Activated CD8-positive, alpha-beta memory T cell treated with anti-CD3 and anti-CD28 coated beads, Interleukin-2, amount 50 U/mL, for 1 hour (primary cell): ENCODE measurements around the gene PLEKHA6.

Experiments used
- DNase-seq: peaks from one replicate; pipeline ENCODE4 v3.0.0-alpha.2; 2020; ENCODE audit errors: extremely low read depth

PLEKHA6 gene

DNA sequence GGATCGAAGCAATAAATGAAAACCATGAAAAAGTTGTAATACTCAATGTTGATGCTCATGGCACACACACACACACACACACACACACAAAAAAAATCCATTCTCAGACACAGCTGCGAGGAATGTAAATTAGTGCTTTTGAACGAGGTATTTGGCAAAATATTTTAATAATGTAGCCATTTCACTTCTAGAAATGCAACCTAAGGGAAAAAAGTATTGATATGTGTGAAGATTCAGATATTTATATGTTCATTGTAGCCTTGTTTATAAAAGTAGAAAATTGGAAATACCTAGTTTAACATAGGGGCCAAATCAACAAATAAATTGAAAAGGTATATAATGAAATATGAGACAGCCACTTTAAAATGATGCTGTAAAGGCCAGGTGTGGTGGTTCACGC is 3.8 kb downstream of the PLEKHA6 start:
- no peak for DNase-seq

DNA sequence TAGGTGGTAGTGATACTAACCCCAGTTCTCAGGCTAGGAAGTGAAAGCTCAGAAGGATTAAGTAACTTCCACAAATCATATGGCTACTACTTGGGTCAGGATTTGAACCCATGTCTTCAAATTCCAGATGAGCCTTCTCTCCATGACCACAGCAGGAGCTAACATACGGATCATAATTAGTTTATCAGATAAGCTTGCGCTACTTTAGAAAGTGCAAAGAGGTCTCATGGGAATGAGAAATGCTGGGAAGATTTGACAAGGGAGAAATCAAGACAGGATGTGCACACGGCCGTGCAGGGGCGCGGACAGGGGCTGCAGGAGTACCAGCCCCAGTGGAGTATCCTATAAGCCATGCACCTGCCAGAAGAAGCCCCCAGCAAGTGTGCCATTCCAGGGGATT is 5.2 kb downstream of the PLEKHA6 start:
- no peak for DNase-seq

DNA sequence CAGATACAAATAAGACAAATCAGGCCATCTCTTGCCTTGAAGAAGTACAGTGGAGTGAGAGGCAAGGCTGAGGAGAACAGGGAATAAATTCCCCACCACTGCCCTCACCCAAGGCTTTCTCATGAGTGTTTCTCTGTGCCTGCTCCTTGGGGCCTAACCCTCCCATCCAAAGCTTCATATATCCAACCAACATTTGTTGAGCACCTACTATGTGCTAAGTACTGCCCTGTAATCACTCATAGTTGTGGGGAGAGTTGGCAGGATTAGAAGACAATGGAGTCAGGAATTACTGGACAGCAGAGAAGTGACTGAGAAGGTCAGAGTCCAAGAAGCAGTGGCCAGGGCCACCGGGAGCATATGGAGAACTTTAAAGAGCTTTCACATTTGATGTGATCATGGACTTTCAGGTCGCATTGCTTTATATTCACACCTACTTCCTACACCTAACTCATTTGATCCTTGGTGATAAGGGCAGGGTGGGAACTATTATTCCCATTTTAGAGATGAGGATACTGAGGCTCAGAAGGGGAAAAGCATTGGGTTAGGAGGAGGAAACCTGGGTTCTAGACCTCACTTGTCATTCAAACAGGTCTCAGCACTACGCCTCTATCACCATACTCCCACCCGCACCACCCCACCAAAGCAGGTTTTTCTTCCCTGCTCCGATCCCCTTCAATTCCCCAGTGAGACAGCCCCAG is 6.4 kb downstream of the PLEKHA6 start:
- no peak for DNase-seq

DNA sequence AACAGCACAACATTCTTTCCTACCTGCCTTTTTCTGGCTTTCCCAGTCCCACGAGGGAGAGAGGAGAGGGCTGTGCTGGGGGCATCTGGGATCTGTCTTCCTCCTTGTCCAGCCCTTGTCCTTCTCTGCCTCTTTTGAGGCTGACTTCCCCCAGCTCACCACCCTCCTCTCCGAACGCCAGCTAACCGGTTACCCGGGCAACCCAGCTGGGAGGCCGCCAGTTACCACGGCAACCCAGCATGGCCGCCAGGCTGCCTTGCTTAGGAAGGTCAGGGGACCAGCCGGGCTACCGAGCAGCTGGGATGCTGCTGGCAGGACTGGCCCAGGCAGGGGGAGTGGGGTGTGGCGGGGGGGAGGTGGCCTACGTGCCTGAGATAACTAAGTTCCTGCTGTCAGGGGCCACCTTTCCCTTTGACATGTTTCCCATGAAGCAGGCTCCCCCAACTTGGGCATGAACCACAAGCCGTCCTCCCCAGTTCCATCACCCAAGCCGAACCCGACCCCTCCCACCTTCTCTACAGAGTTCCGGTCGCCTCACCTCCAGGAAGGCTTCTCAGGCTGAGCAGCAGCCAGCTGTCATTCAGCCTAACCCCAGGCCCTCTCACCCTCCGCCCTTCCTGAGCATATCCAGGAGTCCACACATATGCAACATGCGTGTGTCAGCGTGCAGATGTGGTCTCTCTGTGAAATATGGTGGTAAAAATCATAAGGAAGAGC is 8.7 kb downstream of the PLEKHA6 start:
- DNase-seq = no peak

- no peak for DNase-seq
Observed at GRCh38 chr1:204350312-204350711, 9.4 kb downstream of the PLEKHA6 start.

GRCh38 chr1:204349602-204350001 is 10.1 kb downstream of the PLEKHA6 start:
- DNase-seq = no peak

DNA sequence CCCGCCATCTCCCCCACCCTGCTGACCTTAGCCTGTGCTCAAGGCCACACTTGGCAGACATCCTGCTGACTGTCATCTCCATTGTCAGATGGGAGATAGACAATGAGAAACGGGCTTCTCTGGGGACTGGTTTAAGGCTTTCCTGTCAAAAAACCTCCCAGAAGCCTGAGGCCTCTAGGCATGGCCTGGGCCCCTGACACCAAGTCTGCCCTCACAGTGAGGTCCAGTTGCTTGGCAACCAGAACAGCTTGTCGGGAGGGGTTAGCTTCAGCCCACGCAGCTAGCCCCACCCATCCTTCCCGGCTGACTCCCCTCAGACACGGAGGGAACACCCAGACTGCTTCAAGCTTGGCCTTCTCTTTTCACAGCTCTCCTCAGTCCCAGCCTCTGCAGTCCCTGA is 11.0 kb downstream of the PLEKHA6 start:
- DNase-seq = no peak

GRCh38 chr1:204348242-204348641 is 11.5 kb downstream of the PLEKHA6 start:
- DNase-seq = no peak

DNA sequence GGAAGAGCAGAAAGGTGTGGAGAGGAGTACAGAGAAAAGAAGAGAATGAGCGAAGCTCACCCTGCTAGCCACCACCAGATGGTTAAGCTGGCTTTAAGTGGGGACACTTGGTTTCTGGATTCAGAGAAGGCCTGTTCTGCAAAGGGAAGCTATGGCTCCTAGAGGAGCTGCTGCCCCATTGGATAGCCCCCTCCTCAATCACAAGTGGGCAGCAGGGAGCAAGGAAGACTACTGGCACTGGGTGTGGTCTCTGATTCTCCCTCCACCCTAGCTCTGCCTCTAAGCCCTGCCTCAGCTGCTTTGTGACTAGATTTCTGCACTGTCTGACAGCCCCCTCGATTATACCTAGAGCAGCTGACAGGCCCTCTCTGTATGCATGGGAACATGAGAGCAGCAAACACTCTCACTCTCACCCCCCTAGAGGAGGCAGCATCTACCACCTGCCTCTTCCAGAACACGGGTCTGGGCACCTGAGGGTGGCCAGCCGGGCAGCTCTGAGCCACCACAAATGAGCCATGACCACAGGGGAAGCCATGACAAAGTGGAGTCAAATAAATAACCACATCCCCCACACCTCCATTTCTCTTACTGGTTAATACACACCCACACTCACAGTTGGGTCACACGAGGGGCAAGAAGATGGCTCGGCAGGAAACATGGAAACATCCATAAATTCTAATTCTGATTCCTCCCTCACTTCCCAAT is 13.6 kb downstream of the PLEKHA6 start:
- no peak for DNase-seq

GRCh38 chr1:204345438-204345841 is 14.3 kb downstream of the PLEKHA6 start:
- DNase-seq = no peak

GRCh38 chr1:204344665-204345355 is 14.9 kb downstream of the PLEKHA6 start:
- no peak for DNase-seq

DNA sequence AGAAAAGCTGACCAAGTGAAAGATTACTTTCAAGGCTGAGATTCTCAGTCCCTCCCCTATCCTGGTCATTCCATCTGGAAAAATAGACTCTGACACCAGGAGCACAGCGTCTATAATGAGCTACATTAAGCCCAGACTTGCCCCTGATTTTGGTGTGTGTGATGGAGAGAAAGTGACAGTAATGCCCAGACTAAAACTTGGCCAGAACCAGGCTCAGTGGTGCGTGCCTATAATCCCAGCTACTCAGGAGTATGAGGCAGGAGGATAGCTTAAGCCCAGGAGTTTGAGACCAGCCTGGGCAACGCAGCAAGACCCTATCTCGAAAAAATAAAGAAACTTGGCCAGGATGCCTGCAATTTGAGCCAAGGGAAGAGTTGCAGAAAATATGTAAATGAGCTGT is 15.9 kb downstream of the PLEKHA6 start:
- DNase-seq = no peak

DNA sequence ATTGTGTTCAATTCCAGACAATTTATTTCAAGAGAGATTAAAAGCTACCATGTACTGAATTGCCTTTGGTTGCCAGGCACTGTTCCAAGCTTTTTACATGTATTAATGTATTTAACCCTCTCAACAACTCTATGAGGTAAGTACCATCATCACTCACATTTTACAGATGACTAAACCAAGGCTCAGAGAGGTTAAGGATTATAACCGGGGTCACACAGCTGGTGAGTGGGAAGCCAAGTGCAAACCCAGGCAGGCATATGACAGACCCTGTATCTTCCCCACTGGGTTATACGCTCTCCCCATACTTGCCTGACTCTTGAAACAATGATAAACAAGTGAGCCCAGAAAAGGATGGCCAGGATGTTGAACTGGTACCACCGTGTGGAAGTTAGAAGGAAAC is 16.5 kb downstream of the PLEKHA6 start:
- no peak for DNase-seq

DNA sequence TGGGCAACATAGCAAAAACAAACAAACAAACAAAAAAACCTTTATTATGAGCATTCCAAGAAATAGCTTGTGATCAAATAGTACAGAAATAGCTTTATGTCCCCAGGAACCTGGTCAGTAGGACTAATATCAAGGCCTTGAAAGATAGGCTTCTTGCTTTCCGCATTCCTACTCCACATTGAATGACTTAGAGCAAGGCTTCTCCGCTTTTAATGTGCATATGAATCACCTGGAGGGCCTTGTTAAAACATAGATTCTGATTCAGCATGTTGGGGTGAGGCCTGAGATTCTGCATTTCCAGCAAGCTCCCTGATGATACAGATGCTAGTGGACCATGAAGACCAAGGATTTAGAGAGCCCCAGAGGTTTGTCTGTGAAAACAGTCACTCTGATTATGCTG is 17.4 kb downstream of the PLEKHA6 start:
- no peak for DNase-seq

DNA sequence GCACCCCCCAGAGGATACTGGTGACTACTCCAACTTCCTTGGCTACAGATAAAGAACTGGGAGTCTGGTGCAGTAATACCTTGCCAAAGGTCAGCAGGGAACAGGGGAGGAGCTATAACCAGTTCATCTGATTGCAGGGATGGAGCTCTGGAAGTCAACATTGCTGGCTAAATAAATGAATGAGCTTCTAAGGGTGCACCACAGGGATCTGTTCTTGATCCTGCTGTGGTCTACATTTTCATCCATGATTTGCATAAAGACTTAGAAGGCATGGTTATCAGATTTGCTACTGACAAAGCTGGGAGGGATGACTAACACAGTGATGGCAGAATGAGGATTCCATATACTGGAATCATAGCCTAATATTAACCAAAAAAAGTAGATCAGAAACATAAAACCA is 18.3 kb downstream of the PLEKHA6 start:
- DNase-seq = no peak

- no peak for DNase-seq
Observed at GRCh38 chr1:204340081-204340889, 19.4 kb downstream of the PLEKHA6 start.

GRCh38 chr1:204339541-204339940 is 20.2 kb downstream of the PLEKHA6 start:
- no peak for DNase-seq

GRCh38 chr1:204338997-204339396 is 20.7 kb downstream of the PLEKHA6 start:
- no peak for DNase-seq

DNA sequence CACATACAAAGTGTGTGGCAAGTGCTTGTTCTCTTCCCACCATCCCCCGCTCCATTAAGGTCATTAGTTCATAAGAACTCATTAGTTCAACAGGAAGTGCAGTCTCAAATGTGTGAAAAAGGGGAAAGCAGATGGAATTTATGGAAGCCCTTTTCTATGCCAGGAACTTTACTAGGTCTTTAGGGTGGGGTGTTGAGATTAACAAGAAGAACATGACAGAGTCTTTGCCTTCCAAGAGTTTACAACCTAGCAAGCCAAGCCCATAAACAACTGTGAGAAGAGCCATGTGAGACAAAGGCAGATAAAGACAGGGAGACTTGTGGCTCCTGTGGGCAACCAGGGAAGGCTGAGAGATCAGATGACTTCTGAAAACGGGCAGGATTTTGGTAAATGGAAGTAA is 21.4 kb downstream of the PLEKHA6 start:
- DNase-seq = no peak

DNA sequence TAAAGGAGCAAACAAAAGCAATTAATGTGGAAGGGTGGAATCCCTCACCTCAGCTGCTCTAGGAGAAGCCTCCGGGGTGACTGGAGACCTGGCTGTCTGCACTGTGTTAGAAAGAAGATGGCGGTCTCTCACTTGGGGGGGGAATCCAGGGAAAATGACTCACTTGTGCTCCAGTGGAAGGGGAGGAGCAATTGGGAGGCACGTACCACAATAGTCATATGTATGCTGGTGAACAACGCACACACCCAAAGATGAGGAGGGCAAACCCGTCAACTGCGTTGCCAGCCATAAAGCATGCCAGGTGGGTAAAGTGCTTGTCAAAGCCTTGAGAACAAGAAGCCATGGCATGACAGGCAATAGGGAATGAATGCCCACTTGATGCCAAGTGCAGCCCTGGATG is 22.1 kb downstream of the PLEKHA6 start:
- no peak for DNase-seq

- DNase-seq = no peak
Observed at GRCh38 chr1:204337036-204337429, 22.7 kb downstream of the PLEKHA6 start.
